ENCODE results near the gene PPP1R9A.

PPP1R9A gene

DNA sequence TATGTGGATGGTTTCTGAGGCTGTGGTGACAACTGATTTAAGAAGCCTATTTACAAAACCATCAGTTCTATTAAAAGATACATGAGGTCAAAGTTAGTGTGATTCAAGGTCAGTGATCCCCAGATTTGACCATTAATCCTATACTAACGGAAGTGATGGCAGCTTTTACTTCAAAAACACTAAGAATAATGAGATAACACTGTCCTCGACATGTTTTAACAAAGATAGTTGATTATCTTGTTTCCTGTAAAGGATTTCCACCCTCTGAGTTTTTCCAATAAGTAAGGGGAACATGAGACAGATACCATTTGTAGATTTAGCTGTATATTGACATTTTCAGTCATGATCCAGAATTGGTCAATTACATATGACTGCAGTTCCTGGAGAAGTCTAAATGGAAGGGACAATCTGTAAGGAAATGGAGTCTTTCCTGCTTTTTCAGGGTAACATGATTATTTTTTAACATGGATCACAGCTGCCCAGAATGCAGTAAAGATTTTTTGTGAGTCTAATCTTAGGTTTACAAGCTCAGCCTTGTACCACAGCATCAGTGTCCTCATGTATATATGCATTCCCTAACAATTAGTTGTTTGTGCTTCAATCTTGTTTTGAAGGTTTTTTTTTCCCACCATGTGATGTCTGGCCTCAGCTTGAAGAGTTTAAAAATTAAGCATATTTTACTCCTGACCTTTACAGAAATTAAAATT, 188.0 kb downstream of the PPP1R9A start:
- Histone ChIP-seq H3K36me3 (ENCODE audit: control insufficient read depth in 2 of 2, insufficient read depth in 1 of 2, low read length in 2 of 2) (no peaks in the 10 kb centered on the region), H3K27ac (ENCODE audit: extremely low read depth, low read depth, low read length) (no peak overlapping the region), H3K9me3 (ENCODE audit: control insufficient read depth, insufficient read depth, low read depth, low read length) (no peaks in the 10 kb centered on the region), H3K4me1 (ENCODE audit: control insufficient read depth, insufficient read depth, low read length) (no peaks in the 10 kb centered on the region), H3K4me3 (ENCODE audit: low read depth, low read length) (no peak overlapping the region)
- POLR2A ChIA-PET = no interaction called here
- no peak for TF ChIP-seq ZNF23 (tag by site-specific recombination; IDR thresholded peaks at IDR 0.05; ENCODE audit: borderline replicate concordance)
- TF ChIP-seq, protein P1, sequence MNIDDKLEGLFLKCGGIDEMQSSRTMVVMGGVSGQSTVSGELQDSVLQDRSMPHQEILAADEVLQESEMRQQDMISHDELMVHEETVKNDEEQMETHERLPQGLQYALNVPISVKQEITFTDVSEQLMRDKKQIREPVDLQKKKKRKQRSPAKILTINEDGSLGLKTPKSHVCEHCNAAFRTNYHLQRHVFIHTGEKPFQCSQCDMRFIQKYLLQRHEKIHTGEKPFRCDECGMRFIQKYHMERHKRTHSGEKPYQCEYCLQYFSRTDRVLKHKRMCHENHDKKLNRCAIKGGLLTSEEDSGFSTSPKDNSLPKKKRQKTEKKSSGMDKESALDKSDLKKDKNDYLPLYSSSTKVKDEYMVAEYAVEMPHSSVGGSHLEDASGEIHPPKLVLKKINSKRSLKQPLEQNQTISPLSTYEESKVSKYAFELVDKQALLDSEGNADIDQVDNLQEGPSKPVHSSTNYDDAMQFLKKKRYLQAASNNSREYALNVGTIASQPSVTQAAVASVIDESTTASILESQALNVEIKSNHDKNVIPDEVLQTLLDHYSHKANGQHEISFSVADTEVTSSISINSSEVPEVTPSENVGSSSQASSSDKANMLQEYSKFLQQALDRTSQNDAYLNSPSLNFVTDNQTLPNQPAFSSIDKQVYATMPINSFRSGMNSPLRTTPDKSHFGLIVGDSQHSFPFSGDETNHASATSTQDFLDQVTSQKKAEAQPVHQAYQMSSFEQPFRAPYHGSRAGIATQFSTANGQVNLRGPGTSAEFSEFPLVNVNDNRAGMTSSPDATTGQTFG (tag by site-specific recombination; IDR thresholded peaks at IDR 0.05; ENCODE audit: borderline replicate concordance) = no peak
- no peak for TF ChIP-seq ZNF114 (tag by site-specific recombination; IDR thresholded peaks at IDR 0.05)
- TF ChIP-seq, protein P2, sequence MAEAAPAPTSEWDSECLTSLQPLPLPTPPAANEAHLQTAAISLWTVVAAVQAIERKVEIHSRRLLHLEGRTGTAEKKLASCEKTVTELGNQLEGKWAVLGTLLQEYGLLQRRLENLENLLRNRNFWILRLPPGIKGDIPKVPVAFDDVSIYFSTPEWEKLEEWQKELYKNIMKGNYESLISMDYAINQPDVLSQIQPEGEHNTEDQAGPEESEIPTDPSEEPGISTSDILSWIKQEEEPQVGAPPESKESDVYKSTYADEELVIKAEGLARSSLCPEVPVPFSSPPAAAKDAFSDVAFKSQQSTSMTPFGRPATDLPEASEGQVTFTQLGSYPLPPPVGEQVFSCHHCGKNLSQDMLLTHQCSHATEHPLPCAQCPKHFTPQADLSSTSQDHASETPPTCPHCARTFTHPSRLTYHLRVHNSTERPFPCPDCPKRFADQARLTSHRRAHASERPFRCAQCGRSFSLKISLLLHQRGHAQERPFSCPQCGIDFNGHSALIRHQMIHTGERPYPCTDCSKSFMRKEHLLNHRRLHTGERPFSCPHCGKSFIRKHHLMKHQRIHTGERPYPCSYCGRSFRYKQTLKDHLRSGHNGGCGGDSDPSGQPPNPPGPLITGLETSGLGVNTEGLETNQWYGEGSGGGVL (tag by site-specific recombination; IDR thresholded peaks at IDR 0.05) = no peak
- no peak for TF ChIP-seq ZNF660 (tag by site-specific recombination; IDR thresholded peaks at IDR 0.05)
- no peak for TF ChIP-seq GLI4 (tag by site-specific recombination; IDR thresholded peaks at IDR 0.05)
- TF ChIP-seq ZNF132 (tag by site-specific recombination; IDR thresholded peaks at IDR 0.05; ENCODE audit: borderline replicate concordance) = no peak
- TF ChIP-seq ZNF701 (tag by site-specific recombination; IDR thresholded peaks at IDR 0.05) = no peak
- TF ChIP-seq, protein P3, sequence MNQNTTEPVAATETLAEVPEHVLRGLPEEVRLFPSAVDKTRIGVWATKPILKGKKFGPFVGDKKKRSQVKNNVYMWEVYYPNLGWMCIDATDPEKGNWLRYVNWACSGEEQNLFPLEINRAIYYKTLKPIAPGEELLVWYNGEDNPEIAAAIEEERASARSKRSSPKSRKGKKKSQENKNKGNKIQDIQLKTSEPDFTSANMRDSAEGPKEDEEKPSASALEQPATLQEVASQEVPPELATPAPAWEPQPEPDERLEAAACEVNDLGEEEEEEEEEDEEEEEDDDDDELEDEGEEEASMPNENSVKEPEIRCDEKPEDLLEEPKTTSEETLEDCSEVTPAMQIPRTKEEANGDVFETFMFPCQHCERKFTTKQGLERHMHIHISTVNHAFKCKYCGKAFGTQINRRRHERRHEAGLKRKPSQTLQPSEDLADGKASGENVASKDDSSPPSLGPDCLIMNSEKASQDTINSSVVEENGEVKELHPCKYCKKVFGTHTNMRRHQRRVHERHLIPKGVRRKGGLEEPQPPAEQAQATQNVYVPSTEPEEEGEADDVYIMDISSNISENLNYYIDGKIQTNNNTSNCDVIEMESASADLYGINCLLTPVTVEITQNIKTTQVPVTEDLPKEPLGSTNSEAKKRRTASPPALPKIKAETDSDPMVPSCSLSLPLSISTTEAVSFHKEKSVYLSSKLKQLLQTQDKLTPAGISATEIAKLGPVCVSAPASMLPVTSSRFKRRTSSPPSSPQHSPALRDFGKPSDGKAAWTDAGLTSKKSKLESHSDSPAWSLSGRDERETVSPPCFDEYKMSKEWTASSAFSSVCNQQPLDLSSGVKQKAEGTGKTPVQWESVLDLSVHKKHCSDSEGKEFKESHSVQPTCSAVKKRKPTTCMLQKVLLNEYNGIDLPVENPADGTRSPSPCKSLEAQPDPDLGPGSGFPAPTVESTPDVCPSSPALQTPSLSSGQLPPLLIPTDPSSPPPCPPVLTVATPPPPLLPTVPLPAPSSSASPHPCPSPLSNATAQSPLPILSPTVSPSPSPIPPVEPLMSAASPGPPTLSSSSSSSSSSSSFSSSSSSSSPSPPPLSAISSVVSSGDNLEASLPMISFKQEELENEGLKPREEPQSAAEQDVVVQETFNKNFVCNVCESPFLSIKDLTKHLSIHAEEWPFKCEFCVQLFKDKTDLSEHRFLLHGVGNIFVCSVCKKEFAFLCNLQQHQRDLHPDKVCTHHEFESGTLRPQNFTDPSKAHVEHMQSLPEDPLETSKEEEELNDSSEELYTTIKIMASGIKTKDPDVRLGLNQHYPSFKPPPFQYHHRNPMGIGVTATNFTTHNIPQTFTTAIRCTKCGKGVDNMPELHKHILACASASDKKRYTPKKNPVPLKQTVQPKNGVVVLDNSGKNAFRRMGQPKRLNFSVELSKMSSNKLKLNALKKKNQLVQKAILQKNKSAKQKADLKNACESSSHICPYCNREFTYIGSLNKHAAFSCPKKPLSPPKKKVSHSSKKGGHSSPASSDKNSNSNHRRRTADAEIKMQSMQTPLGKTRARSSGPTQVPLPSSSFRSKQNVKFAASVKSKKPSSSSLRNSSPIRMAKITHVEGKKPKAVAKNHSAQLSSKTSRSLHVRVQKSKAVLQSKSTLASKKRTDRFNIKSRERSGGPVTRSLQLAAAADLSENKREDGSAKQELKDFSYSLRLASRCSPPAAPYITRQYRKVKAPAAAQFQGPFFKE (tag by site-specific recombination; IDR thresholded peaks at IDR 0.05; ENCODE audit: borderline replicate concordance) = no peak
- TF ChIP-seq ZNF791 (tag by site-specific recombination; IDR thresholded peaks at IDR 0.05) = no peak
- no peak for TF ChIP-seq ZFP41 (tag by site-specific recombination; IDR thresholded peaks at IDR 0.05; ENCODE audit: borderline replicate concordance)
- TF ChIP-seq MEIS1 (CRISPR knock-in tag; IDR thresholded peaks at IDR 0.05; ENCODE audit: borderline replicate concordance) = no peak
- no peak for TF ChIP-seq PRDM10 (tag by site-specific recombination; IDR thresholded peaks at IDR 0.05)
- TF ChIP-seq GLI2 (tag by site-specific recombination; IDR thresholded peaks at IDR 0.05; ENCODE audit: borderline replicate concordance, low read depth) = no peak
- no peak for TF ChIP-seq ZNF449 (tag by site-specific recombination; IDR thresholded peaks at IDR 0.05)
- TF ChIP-seq ZNF639 (tag by site-specific recombination; IDR thresholded peaks at IDR 0.05) = no peak
- CTCF ChIA-PET = no interaction called here
